GM12872 (cell line): ENCODE measurements around the gene TNFSF13B.

Experiments used
- TF ChIP-seq, protein P1 (sequence below): IDR thresholded peaks from 3 replicates; pipeline ENCODE4 v1.5.1; 2011; ENCODE audit warnings: low read depth, mild to moderate bottlenecking, low read length, moderate library complexity; ENCODE audit not compliant: insufficient read depth

TNFSF13B gene

DNA sequence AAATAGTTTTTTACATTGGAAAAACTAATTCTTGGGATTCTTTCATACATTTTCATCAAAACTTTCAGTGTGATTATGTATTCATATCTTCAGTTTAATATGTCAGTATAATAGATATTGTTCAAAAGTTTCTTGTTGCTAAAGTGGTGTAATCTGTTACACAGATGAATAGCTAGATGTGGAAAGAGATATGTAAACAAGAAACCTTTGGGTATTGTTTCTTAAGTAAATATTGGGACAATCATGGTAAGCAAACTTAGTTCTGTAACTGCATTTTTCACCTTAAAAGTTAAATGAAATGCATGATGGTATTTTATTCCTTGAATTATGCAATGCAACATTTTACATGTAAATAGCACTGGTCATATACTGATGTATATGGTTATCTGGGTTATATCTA is 39.1 kb upstream of the TNFSF13B start:
- TF ChIP-seq, protein P1, sequence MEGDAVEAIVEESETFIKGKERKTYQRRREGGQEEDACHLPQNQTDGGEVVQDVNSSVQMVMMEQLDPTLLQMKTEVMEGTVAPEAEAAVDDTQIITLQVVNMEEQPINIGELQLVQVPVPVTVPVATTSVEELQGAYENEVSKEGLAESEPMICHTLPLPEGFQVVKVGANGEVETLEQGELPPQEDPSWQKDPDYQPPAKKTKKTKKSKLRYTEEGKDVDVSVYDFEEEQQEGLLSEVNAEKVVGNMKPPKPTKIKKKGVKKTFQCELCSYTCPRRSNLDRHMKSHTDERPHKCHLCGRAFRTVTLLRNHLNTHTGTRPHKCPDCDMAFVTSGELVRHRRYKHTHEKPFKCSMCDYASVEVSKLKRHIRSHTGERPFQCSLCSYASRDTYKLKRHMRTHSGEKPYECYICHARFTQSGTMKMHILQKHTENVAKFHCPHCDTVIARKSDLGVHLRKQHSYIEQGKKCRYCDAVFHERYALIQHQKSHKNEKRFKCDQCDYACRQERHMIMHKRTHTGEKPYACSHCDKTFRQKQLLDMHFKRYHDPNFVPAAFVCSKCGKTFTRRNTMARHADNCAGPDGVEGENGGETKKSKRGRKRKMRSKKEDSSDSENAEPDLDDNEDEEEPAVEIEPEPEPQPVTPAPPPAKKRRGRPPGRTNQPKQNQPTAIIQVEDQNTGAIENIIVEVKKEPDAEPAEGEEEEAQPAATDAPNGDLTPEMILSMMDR, result no peak

DNA sequence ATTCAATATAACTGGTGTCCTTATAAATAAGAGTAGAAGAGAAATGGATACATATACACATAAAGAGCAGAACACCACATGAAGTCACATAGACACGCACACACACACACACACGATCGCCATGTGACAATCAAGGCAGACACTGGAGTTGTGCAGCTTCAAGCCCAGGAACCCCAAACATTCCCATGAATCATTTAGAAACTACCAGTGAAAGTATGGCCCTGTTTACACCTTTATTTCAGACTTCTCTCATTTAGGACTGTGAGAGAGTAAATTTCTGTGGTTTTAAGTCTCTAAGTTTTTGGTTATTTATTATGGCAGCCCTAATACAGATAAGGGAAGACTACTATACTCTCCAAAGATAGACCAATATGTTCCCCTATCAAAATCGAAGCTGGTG is 20.4 kb upstream of the TNFSF13B start:
- TF ChIP-seq, protein P1, result no peak

DNA sequence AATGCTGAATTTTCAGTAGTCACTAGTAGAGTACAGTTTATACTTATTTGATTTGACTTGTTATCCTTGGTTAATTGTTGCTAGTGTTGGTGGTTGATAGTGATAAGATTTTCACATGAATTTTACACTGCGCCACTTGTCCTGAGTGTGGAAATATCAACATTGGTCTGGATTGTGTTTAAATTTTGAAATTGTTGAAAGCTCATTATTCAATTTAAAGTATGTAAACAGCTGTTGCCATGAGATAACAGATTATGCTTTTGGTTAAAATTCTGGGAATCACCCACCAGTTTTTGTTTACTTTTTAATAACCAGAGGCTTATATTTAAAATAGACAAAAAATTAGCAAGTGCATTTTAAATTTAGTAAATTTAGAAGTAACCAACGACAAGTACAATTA is 12.3 kb upstream of the TNFSF13B start:
- TF ChIP-seq, protein P1, result no peak

DNA sequence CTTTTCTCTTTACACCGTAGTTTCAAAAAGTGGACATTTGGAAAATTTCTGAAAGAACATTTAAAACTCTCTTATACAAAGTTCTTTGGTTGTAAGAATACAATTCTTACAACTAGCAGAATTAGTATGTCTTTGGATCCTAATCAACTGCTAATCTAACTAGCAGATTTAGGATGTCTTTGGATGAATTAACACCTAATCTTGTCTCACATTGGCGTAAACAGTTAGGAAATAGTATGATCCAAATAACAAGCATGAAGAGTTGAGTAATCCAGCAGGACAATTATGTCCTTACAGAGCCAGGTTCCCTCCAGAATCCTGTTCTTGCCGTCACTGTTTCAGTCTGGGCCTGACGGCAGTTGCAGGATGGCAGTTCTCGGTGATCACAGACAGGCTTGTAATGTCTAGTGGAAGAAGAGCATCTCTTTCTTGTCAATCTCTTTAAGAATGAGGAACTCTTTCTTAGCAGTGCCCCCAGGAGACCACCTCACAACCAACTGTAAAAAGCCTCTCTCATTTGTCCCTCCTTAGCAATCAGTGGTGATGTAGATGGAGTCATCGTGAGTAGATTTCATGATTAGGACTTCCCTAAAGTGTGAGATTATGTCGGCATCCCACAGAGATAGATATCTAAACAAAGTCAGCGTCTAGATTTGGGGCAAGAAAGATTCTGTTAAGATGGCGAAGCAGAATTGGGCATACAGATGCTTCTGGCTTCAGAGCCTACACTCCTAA is 5.7 kb upstream of the TNFSF13B start:
- TF ChIP-seq, protein P1, result no peak

DNA sequence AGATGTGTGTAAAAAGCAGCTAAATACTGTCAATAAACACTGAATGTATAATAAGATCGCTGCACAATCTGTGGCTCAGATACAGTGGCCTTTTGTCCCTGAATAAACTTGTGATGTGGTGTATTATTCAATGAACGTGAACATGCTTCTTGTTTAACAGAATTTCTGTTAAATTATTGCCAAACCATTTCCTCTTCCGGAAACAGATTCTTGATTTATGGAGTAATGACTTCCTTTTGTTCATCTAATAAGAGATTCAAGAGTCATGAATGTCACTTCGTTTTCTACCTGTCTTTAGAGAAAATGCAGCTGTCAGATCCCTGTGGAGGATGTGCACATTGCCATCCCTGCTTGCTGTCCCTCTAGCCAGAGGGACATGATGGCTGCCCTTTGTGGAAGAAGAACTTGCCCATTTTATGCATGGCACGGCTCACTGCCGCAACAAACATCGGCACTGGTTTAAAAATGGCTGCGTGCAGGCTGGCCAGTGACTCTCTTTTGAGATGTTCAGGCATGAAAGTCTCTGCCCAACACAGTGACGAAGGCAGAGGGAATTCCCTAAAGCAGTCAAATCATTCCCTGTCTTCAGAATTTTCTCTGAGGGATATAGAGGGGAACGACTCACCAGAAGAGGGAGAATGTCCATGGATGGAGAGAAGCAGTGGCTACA is 3.1 kb upstream of the TNFSF13B start:
- TF ChIP-seq, protein P1, result no peak

DNA sequence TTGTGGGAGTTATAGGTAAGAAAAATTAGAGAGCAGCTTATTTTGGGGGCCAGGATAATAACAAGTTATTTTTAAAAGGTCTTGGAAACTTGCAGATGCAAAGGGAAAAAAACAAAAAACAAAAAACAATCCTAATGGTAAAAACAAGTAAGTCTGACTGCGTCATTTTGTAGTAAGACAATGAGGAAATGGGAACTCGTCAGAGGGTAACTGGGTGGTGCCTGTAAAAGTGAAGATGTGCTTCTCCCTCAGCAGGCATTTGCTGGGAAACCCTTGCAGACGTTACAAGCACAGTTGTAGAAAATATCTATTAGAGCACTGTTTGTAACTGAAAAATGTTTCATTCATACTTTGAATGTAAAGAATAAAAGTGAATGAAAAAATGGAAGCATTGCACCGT is 2.2 kb upstream of the TNFSF13B start:
- TF ChIP-seq, protein P1, result no peak

DNA sequence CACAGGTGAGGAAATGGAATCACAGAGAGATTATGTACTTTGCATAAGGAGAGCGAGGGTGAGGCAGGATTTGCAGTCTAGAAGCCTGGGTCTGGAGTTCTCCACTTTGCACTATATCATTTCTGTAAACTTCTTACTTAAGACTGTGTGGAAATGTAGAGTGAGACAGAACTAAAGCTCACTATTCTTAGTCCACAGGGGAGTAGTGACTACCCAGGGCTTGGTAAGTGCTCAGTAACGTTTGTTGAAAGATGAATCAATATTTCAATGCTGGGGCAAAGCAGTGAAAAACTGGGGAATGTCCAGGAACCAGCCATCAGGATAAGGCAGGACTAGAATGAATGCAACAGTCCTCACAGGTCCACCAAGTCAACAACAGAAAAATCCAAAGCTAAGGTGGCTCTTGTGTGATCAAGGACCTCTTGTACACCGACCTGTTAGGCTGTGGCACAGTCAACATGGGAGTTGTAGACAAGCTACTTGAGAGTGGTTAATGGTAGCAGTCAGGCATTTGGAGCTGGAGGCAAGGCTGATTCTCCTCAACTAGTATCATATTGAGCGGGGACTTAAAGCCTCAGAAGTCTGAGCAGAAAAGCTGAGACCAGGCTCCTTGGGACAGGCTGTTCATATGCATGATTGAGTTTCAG is 929 bp upstream of the TNFSF13B start:
- TF ChIP-seq, protein P1, result no peak
